Ectodermal cell (in vitro differentiated cells): Measurements from ENCODE around the gene LRRFIP1.

Source experiments
- H3K27ac ChIP-seq: 2 replicates; pipeline ENCODE4 v1.7.0; 2013; ENCODE audit warnings: mild to moderate bottlenecking, low read depth, low read length; ENCODE audit not compliant: insufficient read depth, poor library complexity, severe bottlenecking
- H3K27me3 ChIP-seq: 2 replicates; pipeline ENCODE4 v1.7.0; 2013; ENCODE audit warnings: mild to moderate bottlenecking, low read length; ENCODE audit not compliant: insufficient read depth, control insufficient read depth, poor library complexity, severe bottlenecking
- H3K36me3 ChIP-seq: one replicate; pipeline ENCODE4 v1.7.0; 2013; ENCODE audit warnings: low read length; ENCODE audit not compliant: control insufficient read depth, insufficient read depth
- H3K4me1 ChIP-seq: one replicate; pipeline ENCODE4 v1.7.0; 2013; ENCODE audit warnings: low read length; ENCODE audit not compliant: control insufficient read depth, insufficient read depth
- H3K4me3 ChIP-seq: 2 replicates; pipeline ENCODE4 v1.7.0; 2013; ENCODE audit warnings: low read depth, low read length, control low read depth; ENCODE audit not compliant: insufficient read depth
- H3K9me3 ChIP-seq: 2 replicates; pipeline ENCODE4 v1.7.0; 2013; ENCODE audit warnings: mild to moderate bottlenecking, low read length, moderate library complexity; ENCODE audit not compliant: control insufficient read depth
- WGBS, 2 experiments: methylation state at CpG; one replicate each; pipeline ENCODE4 v1.1.7; 2013; ENCODE audit warnings: missing lambda C conversion rate in 2 of 2; 5-methylcytosine and 5-hydroxymethylcytosine counted together

The LRRFIP1 gene

DNA sequence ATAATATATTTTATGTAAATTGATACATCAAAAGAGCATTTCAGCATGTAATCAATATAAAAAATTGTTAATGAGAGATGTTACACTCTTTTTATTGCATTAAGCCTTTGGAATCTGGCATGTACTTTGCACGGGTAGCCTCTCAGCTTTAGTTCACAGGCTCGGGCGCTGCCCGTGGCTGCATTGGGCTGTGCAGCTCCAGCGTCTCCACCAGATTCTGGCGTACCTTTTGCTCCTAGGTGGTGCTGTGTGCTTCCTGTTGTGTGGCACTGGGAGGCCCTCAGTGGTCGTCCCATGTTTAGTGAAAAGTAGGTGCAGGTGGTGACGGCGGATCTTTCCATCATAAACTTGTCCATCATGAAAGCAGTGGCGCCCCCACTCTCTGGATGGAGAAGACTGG is 24.4 kb downstream of the LRRFIP1 start:
- Histone ChIP-seq H3K4me3 (no peak overlapping the region), H3K27ac (no peak overlapping the region), H3K9me3 (peaks cover under 1% of the 10 kb centered on the region), H3K4me1 (no peaks in the 10 kb centered on the region), H3K27me3 (no peaks in the 10 kb centered on the region), H3K36me3 (no peaks in the 10 kb centered on the region)
- 95 to 96% methylated on average over 10 of the region's 10 CpGs for WGBS, 2 experiments

DNA sequence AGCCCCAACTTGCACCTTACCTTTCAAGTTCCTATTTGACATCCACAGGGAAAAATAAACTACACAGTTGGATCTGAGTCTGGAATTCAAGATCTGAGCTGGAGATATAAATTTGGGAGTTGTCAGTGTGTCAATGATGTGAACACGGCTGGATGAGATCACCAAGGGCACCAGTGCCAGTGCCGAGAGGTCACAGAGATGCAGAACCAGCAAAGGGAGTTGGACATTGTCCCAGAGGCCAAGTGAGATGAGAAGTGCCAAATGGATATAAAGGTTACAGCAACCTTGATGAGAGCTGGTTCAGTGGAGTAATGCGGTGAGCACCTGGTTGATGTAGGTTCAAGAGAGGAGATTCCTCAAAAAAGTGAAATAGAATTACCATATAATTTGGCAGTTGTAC is 24.8 kb downstream of the LRRFIP1 start:
- no peak overlapping the region for H3K4me3 ChIP-seq
- peaks cover 3% of the 10 kb centered on the region for H3K9me3 ChIP-seq
- no peak overlapping the region for H3K27ac ChIP-seq
- H3K36me3 ChIP-seq, result no peaks in the 10 kb centered on the region
- H3K27me3 ChIP-seq, result no peaks in the 10 kb centered on the region
- no peaks in the 10 kb centered on the region for H3K4me1 ChIP-seq
- WGBS, 2 experiments, result 94 to 96% methylated on average over 3 of the region's 3 CpGs

DNA sequence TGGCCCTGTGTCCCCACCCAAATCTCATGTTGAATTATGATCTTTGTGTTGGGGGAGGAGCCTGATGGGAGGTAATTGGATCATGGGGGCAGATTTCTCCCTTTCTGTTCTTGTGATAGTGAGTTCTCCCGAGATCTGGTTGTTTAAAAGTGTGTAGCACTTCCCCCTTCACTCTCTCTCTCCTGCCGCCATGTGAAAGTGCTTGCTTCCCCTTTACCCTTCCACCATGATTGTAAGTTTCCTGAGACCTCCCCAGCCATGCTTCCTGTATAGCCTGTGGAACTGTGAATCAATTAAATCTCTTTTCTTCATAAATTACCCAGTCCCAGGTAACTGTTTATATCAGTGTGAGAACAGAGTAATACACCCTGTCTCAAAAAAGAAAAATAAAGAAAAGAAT is 25.5 kb downstream of the LRRFIP1 start:
- peaks cover 3% of the 10 kb centered on the region for H3K9me3 ChIP-seq
- no peak overlapping the region for H3K27ac ChIP-seq
- H3K27me3 ChIP-seq, result no peaks in the 10 kb centered on the region
- WGBS, 2 experiments, result 90 to 100% methylated on average over 2 of the region's 2 CpGs
- H3K4me3 ChIP-seq, result no peak overlapping the region
- H3K4me1 ChIP-seq, result no peaks in the 10 kb centered on the region
- H3K36me3 ChIP-seq, result no peaks in the 10 kb centered on the region

DNA sequence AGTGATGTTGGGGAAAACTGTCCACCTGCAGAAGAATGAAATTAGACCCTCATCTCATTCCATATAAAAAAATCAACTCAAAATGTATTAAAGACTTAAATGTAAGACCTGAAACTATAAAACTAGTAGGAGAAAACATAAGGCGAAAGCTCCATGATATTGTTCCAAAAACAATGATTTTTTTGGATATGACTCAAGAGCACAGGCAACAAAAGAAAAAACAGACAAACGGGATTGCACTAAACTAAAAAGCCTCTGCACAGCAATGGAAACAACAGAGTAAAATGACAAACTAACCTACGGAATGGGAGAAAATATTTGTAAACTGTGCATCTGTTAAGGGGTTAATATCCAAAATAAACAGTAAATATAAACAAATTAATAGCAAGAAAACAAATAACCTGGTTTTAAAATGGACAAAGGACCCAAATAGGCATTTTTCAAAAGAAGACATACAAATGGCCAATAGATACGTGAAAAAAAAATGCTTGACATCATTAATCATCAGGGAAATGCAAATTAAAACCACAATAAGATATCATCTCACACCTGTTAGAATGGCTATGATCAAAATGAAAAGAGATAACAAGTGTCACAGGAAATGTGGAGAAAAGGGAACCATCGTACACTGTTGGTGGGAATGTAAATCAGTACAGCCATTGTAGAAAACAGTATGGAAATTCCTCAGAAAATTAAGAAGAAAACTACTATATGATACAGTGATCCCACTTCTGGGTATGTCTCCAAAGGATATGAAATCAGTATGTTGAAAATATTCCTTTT is 26.6 kb downstream of the LRRFIP1 start:
- H3K9me3 ChIP-seq, result peaks cover 3% of the 10 kb centered on the region
- H3K4me3 ChIP-seq, result no peak overlapping the region
- no peak overlapping the region for H3K27ac ChIP-seq
- H3K36me3 ChIP-seq, result no peaks in the 10 kb centered on the region
- H3K27me3 ChIP-seq, result no peaks in the 10 kb centered on the region
- H3K4me1 ChIP-seq, result no peaks in the 10 kb centered on the region
- 93 to 97% methylated on average over 3 to 4 of the region's 5 CpGs for WGBS, 2 experiments

DNA sequence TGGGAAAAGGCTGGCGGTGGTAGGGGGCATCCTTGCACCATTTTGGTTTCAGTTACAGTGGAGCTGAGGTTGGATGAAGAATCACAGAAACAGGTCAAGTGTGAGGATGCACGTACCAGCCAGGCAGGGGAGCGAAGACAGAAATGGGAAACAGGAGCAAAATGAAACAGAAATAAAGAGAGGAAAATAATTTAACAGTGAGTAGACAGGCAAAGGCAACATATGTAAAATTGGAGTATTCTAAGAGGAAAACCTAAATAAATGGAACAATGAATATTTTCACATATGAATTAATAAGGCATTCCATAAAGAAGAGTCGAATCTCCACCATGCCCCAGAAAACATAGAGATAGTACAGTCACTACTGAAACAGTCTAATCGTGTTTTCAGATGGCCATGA is 29.7 kb downstream of the LRRFIP1 start:
- no peak overlapping the region for H3K27ac ChIP-seq
- H3K36me3 ChIP-seq, result no peaks in the 10 kb centered on the region
- no peaks in the 10 kb centered on the region for H3K4me1 ChIP-seq
- WGBS, 2 experiments, result 89 to 95% methylated on average over 4 to 5 of the region's 5 CpGs
- no peak overlapping the region for H3K4me3 ChIP-seq
- no peaks in the 10 kb centered on the region for H3K27me3 ChIP-seq
- peaks cover 3% of the 10 kb centered on the region for H3K9me3 ChIP-seq

DNA sequence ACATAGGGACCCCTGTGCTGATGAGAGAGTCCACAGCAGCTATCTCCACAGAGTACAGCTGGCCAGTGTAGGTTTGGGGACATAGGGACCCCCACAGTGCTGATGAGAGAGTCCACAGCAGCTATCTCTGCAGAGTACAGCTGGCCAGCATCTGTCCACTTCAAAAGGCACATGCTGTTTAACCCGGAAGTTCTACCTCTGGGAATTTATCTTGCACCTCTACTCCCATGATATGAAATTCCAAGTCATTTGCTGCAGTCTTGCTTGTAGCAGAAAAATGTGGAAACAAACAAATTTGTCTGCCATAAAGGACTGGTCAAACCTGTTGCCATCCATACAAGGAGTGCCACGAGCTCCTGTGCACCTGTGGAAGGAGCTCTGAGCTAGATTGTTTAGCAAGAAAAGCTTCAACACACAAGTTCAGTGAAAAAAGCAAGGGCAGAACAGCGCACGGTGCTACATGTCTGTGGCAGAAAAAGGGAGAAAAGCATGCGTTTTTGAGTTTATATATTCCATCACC is 33.1 kb downstream of the LRRFIP1 start:
- Histone ChIP-seq H3K4me1 (no peaks in the 10 kb centered on the region), H3K9me3 (peaks cover 3% of the 10 kb centered on the region), H3K36me3 (no peaks in the 10 kb centered on the region), H3K27ac (no peak overlapping the region), H3K27me3 (no peaks in the 10 kb centered on the region), H3K4me3 (no peak overlapping the region)
- WGBS, 2 experiments, result 91 to 92% methylated on average over 4 to 5 of the region's 5 CpGs

DNA sequence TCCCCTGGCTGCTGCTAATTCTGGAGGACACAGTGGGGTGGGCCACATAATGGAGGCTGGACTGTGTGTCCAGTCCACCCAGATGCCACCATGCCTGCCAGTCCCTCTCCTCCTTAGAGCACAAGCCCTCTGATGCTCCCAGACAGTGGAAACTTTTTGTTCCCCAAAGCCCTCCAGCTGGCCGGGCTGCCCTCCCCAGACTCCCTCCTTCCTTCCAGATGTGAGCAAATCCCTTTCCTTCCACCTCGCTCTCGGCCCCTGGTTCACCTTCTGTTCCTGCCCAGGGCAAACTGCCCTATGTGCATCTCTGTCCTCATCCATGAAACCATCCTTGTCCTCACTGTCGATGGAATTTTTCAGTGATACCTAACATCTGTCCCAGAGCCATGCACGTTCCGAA is 33.9 kb downstream of the LRRFIP1 start:
- Histone ChIP-seq H3K4me1 (peaks cover 3% of the 10 kb centered on the region), H3K9me3 (peaks cover 3% of the 10 kb centered on the region), H3K36me3 (no peaks in the 10 kb centered on the region), H3K27me3 (no peaks in the 10 kb centered on the region), H3K27ac (no peak overlapping the region), H3K4me3 (no peak overlapping the region)
- WGBS, 2 experiments, result 91 to 92% methylated on average over 6 of the region's 6 CpGs

DNA sequence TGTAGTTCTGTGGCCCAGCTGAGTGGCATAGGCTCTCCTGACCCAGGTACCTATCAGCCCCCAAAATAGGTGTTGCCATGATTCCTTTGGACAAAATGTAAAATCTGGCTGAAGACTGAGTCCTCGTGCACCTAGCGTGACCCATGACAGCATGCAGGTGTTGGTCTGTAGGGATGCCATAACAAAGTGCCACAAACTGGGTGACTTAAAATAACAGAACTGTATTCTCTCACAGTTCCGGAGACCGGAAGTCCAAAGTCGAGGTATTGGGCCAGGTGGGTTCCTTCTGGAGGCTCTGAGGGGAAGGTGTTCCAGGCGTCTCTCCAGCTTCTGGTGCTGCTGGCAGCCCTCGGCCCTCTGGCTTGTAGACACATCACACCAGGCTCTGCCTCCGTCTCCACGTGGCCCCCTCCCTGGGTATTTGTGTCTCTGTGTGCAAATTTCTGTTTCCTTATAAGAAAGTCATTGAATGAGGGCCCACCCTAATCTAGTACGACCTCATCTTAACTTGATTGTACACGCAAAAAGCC is 34.5 kb downstream of the LRRFIP1 start:
- H3K9me3 ChIP-seq, result peaks cover 1% of the 10 kb centered on the region
- H3K27me3 ChIP-seq, result no peaks in the 10 kb centered on the region
- H3K4me1 ChIP-seq, result peaks cover 3% of the 10 kb centered on the region
- H3K36me3 ChIP-seq, result no peaks in the 10 kb centered on the region
- 95% methylated on average over 11 of the region's 11 CpGs for WGBS, 2 experiments
- no peak overlapping the region for H3K4me3 ChIP-seq
- no peak overlapping the region for H3K27ac ChIP-seq

DNA sequence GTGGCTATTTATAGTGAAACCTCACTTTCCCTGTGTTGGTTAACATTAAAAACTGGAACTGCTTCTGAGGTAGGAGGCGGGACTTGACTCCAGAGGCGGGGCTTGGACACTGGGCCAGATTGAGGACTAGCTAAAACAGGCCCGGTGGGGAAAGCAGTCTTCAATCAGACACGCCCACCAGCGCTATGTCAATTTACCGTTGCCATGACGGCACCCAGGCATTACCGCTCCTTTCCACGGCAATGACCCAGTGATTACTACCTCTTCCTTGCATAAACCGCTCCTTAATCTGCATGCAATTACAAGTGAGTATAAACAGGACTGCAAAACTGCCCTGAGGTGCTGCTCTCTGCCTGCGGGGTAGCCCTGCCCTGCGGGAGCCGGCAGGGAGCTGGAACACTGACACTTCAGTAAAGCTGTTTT is 35.3 kb downstream of the LRRFIP1 start:
- Histone ChIP-seq H3K9me3 (no peaks in the 10 kb centered on the region), H3K4me1 (peaks cover 5% of the 10 kb centered on the region), H3K27me3 (no peaks in the 10 kb centered on the region), H3K27ac (no peak overlapping the region), H3K36me3 (no peaks in the 10 kb centered on the region), H3K4me3 (no peak overlapping the region)
- WGBS, 2 experiments, result 15 to 18% methylated on average over 13 of the region's 13 CpGs

DNA sequence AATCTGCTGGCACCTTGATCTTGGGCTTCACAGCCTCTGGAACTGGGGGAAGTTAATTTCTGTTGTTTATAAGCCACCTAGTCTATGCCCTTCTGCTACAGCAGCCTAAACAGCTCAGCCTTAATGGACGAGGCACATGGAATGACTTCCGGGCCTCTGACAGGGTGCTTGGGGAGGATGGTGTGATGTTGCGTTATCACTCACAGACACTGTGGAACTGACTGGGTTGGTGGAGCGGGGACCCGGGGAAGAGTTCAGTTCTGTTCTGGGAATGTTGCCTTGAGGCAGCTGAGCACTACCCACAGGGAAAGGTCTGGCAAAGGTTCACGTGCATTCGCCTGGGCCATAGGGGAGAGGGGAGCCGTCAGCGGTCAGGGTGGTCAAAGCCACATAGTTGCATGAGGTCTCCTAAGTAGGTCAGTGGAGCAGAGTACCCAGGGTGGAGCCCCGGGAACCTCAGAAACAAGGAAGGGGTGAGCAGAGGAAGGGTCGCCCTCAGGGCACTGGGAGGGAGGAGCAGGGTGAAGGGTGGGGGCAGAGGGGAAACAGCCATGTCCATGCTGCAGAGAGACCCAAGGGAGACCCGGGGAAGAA is 36.2 kb downstream of the LRRFIP1 start:
- no peak overlapping the region for H3K4me3 ChIP-seq
- no peaks in the 10 kb centered on the region for H3K36me3 ChIP-seq
- no peaks in the 10 kb centered on the region for H3K27me3 ChIP-seq
- peaks cover 10% of the 10 kb centered on the region for H3K4me1 ChIP-seq
- no peaks in the 10 kb centered on the region for H3K9me3 ChIP-seq
- H3K27ac ChIP-seq, result no peak overlapping the region
- whole genome bisulfite sequencing, 2 experiments, result 91 to 92% methylated on average over 12 of the region's 12 CpGs
